Skeletal muscle satellite cell (primary cell): ENCODE data around the gene GPATCH1. TPM values are rescaled to one million over a fixed set of nuclear protein-coding genes. Genes with fewer than 3 reads are reported as not detected.

Experiments
- H3K27me3 ChIP-seq: 2 replicates; pipeline ENCODE4 v1.7.0; 2013; ENCODE audit warnings: low read length; ENCODE audit not compliant: control insufficient read depth, insufficient read depth
- H3K36me3 ChIP-seq: 2 replicates; pipeline ENCODE4 v1.7.0; 2013; ENCODE audit warnings: mild to moderate bottlenecking, control low read depth, low read length; ENCODE audit not compliant: insufficient read depth
- H3K4me1 ChIP-seq: 2 replicates; pipeline ENCODE4 v1.7.0; 2013; ENCODE audit warnings: low read length; ENCODE audit not compliant: control insufficient read depth, insufficient read depth
- H3K4me2 ChIP-seq: 2 replicates; pipeline ENCODE4 v1.7.0; 2013; ENCODE audit warnings: mild to moderate bottlenecking, low read length
- H3K4me3 ChIP-seq: 2 replicates; pipeline ENCODE4 v1.7.0; 2013; ENCODE audit warnings: low read length
- H3K9ac ChIP-seq: 2 replicates; pipeline ENCODE4 v1.7.0; 2013; ENCODE audit warnings: mild to moderate bottlenecking, low read depth, low read length, moderate library complexity
- H3K9me3 ChIP-seq: replicated peaks from 2 replicates; pipeline ENCODE4 v1.7.0; 2013; ENCODE audit warnings: mild to moderate bottlenecking, control low read depth, low read length
- small RNA-seq: library from RNA; depleted of rRNA; stranded (forward); fragments of <200 nt; gene quantifications from one replicate; pipeline ENCODE3, GENCODE V24; 2012

GPATCH1 gene

GRCh38 chr19:33168528-33168927 lies 87.5 kb downstream of the GPATCH1 start:
- Histone ChIP-seq H3K4me3 (no peak overlapping the region), H3K9ac (no peak overlapping the region), H3K9me3 (no peaks in the 10 kb centered on the region), H3K36me3 (no peaks in the 10 kb centered on the region), H3K4me1 (peaks cover 7% of the 10 kb centered on the region), H3K27me3 (no peaks in the 10 kb centered on the region), H3K4me2 (no peak overlapping the region)

- H3K36me3 ChIP-seq: no peaks in the 10 kb centered on the region
- no peak overlapping the region for H3K9ac ChIP-seq
- no peaks in the 10 kb centered on the region for H3K9me3 ChIP-seq
- H3K27me3 ChIP-seq: no peaks in the 10 kb centered on the region
- peaks cover 15% of the 10 kb centered on the region for H3K4me1 ChIP-seq
- no peak overlapping the region for H3K4me2 ChIP-seq
- H3K4me3 ChIP-seq: no peak overlapping the region
Observed at GRCh38 chr19:33171222-33171795, 90.3 kb downstream of the GPATCH1 start.

GRCh38 chr19:33171916-33172359 lies 91.0 kb downstream of the GPATCH1 start:
- Histone ChIP-seq H3K9me3 (no peaks in the 10 kb centered on the region), H3K9ac (no peak overlapping the region), H3K36me3 (no peaks in the 10 kb centered on the region), H3K4me3 (no peak overlapping the region), H3K27me3 (no peaks in the 10 kb centered on the region), H3K4me1 (peaks cover 15% of the 10 kb centered on the region), H3K4me2 (no peak overlapping the region)

GRCh38 chr19:33174186-33174585 lies 93.2 kb downstream of the GPATCH1 start:
- Histone ChIP-seq H3K9ac (no peak overlapping the region), H3K4me1 (peaks cover 24% of the 10 kb centered on the region), H3K27me3 (no peaks in the 10 kb centered on the region), H3K9me3 (no peaks in the 10 kb centered on the region), H3K36me3 (no peaks in the 10 kb centered on the region), H3K4me2 (no peak overlapping the region), H3K4me3 (no peak overlapping the region)

- Histone ChIP-seq H3K4me1 (peaks cover 24% of the 10 kb centered on the region), H3K36me3 (no peaks in the 10 kb centered on the region), H3K9ac (no peak overlapping the region), H3K4me2 (peak overlapping the region; percentile 86), H3K9me3 (no peaks in the 10 kb centered on the region), H3K4me3 (peak overlapping the region; percentile 80), H3K27me3 (no peaks in the 10 kb centered on the region)
Observed at GRCh38 chr19:33175156-33175782, 94.3 kb downstream of the GPATCH1 start.

- Histone ChIP-seq H3K4me3 (peak overlapping the region; percentile 80), H3K4me1 (peaks cover 24% of the 10 kb centered on the region), H3K9me3 (no peaks in the 10 kb centered on the region), H3K27me3 (no peaks in the 10 kb centered on the region), H3K36me3 (no peaks in the 10 kb centered on the region), H3K9ac (peak overlapping the region; percentile 87), H3K4me2 (peak overlapping the region; percentile 86)
Observed at GRCh38 chr19:33175886-33176669, 95.1 kb downstream of the GPATCH1 start.

GRCh38 chr19:33176670-33177416 lies 95.9 kb downstream of the GPATCH1 start:
- H3K4me2 ChIP-seq: peak overlapping the region; percentile 93
- H3K36me3 ChIP-seq: no peaks in the 10 kb centered on the region
- peak overlapping the region; percentile 80 for H3K4me3 ChIP-seq
- peaks cover 21% of the 10 kb centered on the region for H3K4me1 ChIP-seq
- H3K9ac ChIP-seq: peak overlapping the region; percentile 87
- H3K9me3 ChIP-seq: no peaks in the 10 kb centered on the region
- no peaks in the 10 kb centered on the region for H3K27me3 ChIP-seq

GRCh38 chr19:33177417-33177979 lies 96.5 kb downstream of the GPATCH1 start:
- Histone ChIP-seq H3K4me2 (peak overlapping the region; percentile 93), H3K4me1 (peaks cover 17% of the 10 kb centered on the region), H3K9me3 (no peaks in the 10 kb centered on the region), H3K4me3 (peak overlapping the region; percentile 66), H3K36me3 (no peaks in the 10 kb centered on the region), H3K27me3 (no peaks in the 10 kb centered on the region), H3K9ac (peak overlapping the region; percentile 26)

Small RNAs within 50 kb of the gene (small RNA-seq; reads per million reads assigned to genes)
- gene AC008521.1 (not detected), gene AC008521.2 (not detected)
